Karpas-422 (cell line): ENCODE measurements around the gene SLC9B1. TPM values are rescaled to one million over a fixed set of nuclear protein-coding genes. Genes with fewer than 3 reads are reported as not detected.

Experiments used
- DNase-seq: peaks from one replicate; pipeline ENCODE4 v3.0.0-alpha.2; 2015
- H2AFZ ChIP-seq: fragments of 200-600 bp; sonication (generic); 2 replicates; pipeline ENCODE4 v1.6.1; 2014; ENCODE audit warnings: antibody characterized with exemption, low read length, mixed read lengths
- H3K27ac ChIP-seq: fragments of 200-600 bp; sonication (generic); 2 replicates; pipeline ENCODE4 v1.5.1; 2014; ENCODE audit warnings: mild to moderate bottlenecking, low read length, moderate library complexity
- H3K27me3 ChIP-seq: fragments of 200-600 bp; sonication (generic); 2 replicates; pipeline ENCODE4 v1.6.1; 2014; ENCODE audit warnings: low read length, mixed read lengths
- H3K36me3 ChIP-seq: fragments of 200-600 bp; sonication (generic); 2 replicates; pipeline ENCODE4 v1.6.1; 2014; ENCODE audit warnings: low read length, mixed read lengths; ENCODE audit not compliant: insufficient read depth
- H3K4me1 ChIP-seq: fragments of 200-600 bp; sonication (generic); 2 replicates; pipeline ENCODE4 v1.6.1; 2014; ENCODE audit warnings: mild to moderate bottlenecking, low read length, mixed read lengths
- H3K4me2 ChIP-seq: fragments of 200-600 bp; sonication (generic); 2 replicates; pipeline ENCODE4 v1.6.1; 2014; ENCODE audit warnings: low read length, low read depth, mild to moderate bottlenecking; ENCODE audit not compliant: poor library complexity, severe bottlenecking
- H3K4me3 ChIP-seq: fragments of 200-600 bp; sonication (generic); 2 replicates; pipeline ENCODE4 v1.5.1; 2014; ENCODE audit warnings: mild to moderate bottlenecking, antibody characterized with exemption, low read length, mixed read lengths
- H3K79me2 ChIP-seq: fragments of 200-600 bp; sonication (generic); 2 replicates; pipeline ENCODE4 v1.6.1; 2014; ENCODE audit warnings: mild to moderate bottlenecking, low read length, mixed read lengths
- H3K9ac ChIP-seq: fragments of 200-600 bp; sonication (generic); 2 replicates; pipeline ENCODE4 v1.6.0; 2014; ENCODE audit warnings: low read length
- H3K9me2 ChIP-seq: fragments of 200-600 bp; sonication (generic), shearing (Covaris generic); replicated peaks from 2 replicates; pipeline ENCODE4 v1.6.0; 2014; ENCODE audit warnings: mild to moderate bottlenecking, low read length, moderate library complexity; ENCODE audit not compliant: insufficient read depth
- H3K9me3 ChIP-seq: fragments of 300-700, 200-600 bp; sonication (generic); 2 replicates; pipeline ENCODE4 v1.6.1; 2014; ENCODE audit warnings: low read length, mixed read lengths
- H4K20me1 ChIP-seq: fragments of 200-600 bp; sonication (generic); 2 replicates; pipeline ENCODE4 v1.6.1; 2014; ENCODE audit warnings: mild to moderate bottlenecking, antibody characterized with exemption, low read length, low read depth; ENCODE audit not compliant: insufficient read depth
- total RNA-seq: library from RNA; depleted of rRNA; stranded (reverse); fragments of >200 nt; shearing (Covaris generic); gene quantifications from 2 replicates; pipeline ENCODE4 v1.2.3, GENCODE V29; 2014; ENCODE audit warnings: low replicate concordance; rRNA removed

SLC9B1 gene
- total RNA-seq: 0.97 and 1.4 TPM in 2 replicates

- Histone ChIP-seq H3K9me2 (no peaks in the 10 kb centered on the region), H3K4me1 (peaks cover 31% of the 10 kb centered on the region), H3K27me3 (no peaks in the 10 kb centered on the region)
These were observed at the start of gene SLC9B1 for GRCh38 chr4:103019308-103020124. TSS of gene SLC9B1 (minus strand) at chr4:103019705. CDS start at chr4:102991711, 27,994 bp downstream.

GRCh38 chr4:103067841-103068547 is 48.5 kb upstream of the SLC9B1 start:
- H3K79me2 ChIP-seq: peaks cover 96% of the 10 kb centered on the region
- no peaks in the 10 kb centered on the region for H4K20me1 ChIP-seq
- H3K4me3 ChIP-seq: no peak overlapping the region
- H3K27ac ChIP-seq: no peak overlapping the region
- H3K4me1 ChIP-seq: peaks cover 32% of the 10 kb centered on the region
- H3K9me2 ChIP-seq: no peaks in the 10 kb centered on the region
- no peak overlapping the region for H3K4me2 ChIP-seq
- H2AFZ ChIP-seq: no peak overlapping the region
- no peaks in the 10 kb centered on the region for H3K9me3 ChIP-seq
- no peak for DNase-seq
- no peak overlapping the region for H3K9ac ChIP-seq
- H3K27me3 ChIP-seq: no peaks in the 10 kb centered on the region
- H3K36me3 ChIP-seq: peaks cover 71% of the 10 kb centered on the region

More at GRCh38 chr4:103019308-103020124, at the start of gene SLC9B1:
- no peaks in the 10 kb centered on the region for H3K79me2 ChIP-seq
- H3K4me2 ChIP-seq: peak within 1 kb of the TSS; percentile 87
- peak; percentile 98 for DNase-seq
- peak within 1 kb of the TSS; percentile 19; the same call in 1 of the 2 replicates for H2AFZ ChIP-seq
- peak within 1 kb of the TSS; percentile 76 for H3K4me3 ChIP-seq
- no peaks in the 10 kb centered on the region for H3K36me3 ChIP-seq
- H3K9ac ChIP-seq: peak within 1 kb of the TSS; percentile 84
- H3K27ac ChIP-seq: peak within 1 kb of the TSS; percentile 64
- no peaks in the 10 kb centered on the region for H4K20me1 ChIP-seq
- no peaks in the 10 kb centered on the region for H3K9me3 ChIP-seq

- H3K4me1 ChIP-seq: no peaks in the 10 kb centered on the region
These were observed 41.1 kb upstream of the SLC9B1 start for GRCh38 chr4:103060453-103061148.

GRCh38 chr4:103054030-103054429 is 34.5 kb upstream of the SLC9B1 start:
- Histone ChIP-seq H4K20me1 (no peaks in the 10 kb centered on the region), H3K36me3 (peaks cover 18% of the 10 kb centered on the region), H3K9me2 (no peaks in the 10 kb centered on the region), H3K27me3 (no peaks in the 10 kb centered on the region), H3K9ac (no peak overlapping the region), H3K9me3 (no peaks in the 10 kb centered on the region), H3K4me1 (no peaks in the 10 kb centered on the region), H3K79me2 (peaks cover 7% of the 10 kb centered on the region), H3K4me3 (no peak overlapping the region), H3K4me2 (no peak overlapping the region), H3K27ac (no peak overlapping the region), H2AFZ (no peak overlapping the region)
- DNase-seq: no peak

More at GRCh38 chr4:103060453-103061148, 41.1 kb upstream of the SLC9B1 start:
- Histone ChIP-seq H3K79me2 (peaks cover 50% of the 10 kb centered on the region), H3K27ac (no peak overlapping the region), H4K20me1 (no peaks in the 10 kb centered on the region), H3K36me3 (peaks cover 59% of the 10 kb centered on the region), H2AFZ (no peak overlapping the region), H3K4me3 (no peak overlapping the region), H3K9me2 (no peaks in the 10 kb centered on the region), H3K27me3 (no peaks in the 10 kb centered on the region), H3K9me3 (no peaks in the 10 kb centered on the region), H3K4me2 (no peak overlapping the region), H3K9ac (no peak overlapping the region)
- DNase-seq: no peak

- no peak overlapping the region for H3K27ac ChIP-seq
- no peaks in the 10 kb centered on the region for H3K9me3 ChIP-seq
- peaks cover 24% of the 10 kb centered on the region for H3K36me3 ChIP-seq
- H3K9me2 ChIP-seq: no peaks in the 10 kb centered on the region
- no peak overlapping the region for H3K4me3 ChIP-seq
- peaks cover 5% of the 10 kb centered on the region; the same call in 1 of the 2 replicates for H3K79me2 ChIP-seq
- H3K9ac ChIP-seq: no peak overlapping the region
- no peak overlapping the region for H3K4me2 ChIP-seq
- H4K20me1 ChIP-seq: no peaks in the 10 kb centered on the region
- DNase-seq: no peak
- H3K27me3 ChIP-seq: no peaks in the 10 kb centered on the region
- no peak overlapping the region for H2AFZ ChIP-seq
- H3K4me1 ChIP-seq: no peaks in the 10 kb centered on the region
These were observed 33.3 kb upstream of the SLC9B1 start for GRCh38 chr4:103052779-103053178.

GRCh38 chr4:103052145-103052544 is 32.6 kb upstream of the SLC9B1 start:
- no peak for DNase-seq
- no peaks in the 10 kb centered on the region for H3K4me1 ChIP-seq
- H3K36me3 ChIP-seq: peaks cover 26% of the 10 kb centered on the region
- H3K9me2 ChIP-seq: no peaks in the 10 kb centered on the region
- no peak overlapping the region for H2AFZ ChIP-seq
- H3K9me3 ChIP-seq: no peaks in the 10 kb centered on the region
- H3K27me3 ChIP-seq: no peaks in the 10 kb centered on the region
- H3K27ac ChIP-seq: no peak overlapping the region
- peaks cover 5% of the 10 kb centered on the region; the same call in 1 of the 2 replicates for H3K79me2 ChIP-seq
- H3K4me3 ChIP-seq: no peak overlapping the region
- H4K20me1 ChIP-seq: no peaks in the 10 kb centered on the region
- H3K4me2 ChIP-seq: no peak overlapping the region
- H3K9ac ChIP-seq: no peak overlapping the region

GRCh38 chr4:103050736-103051436 is 31.4 kb upstream of the SLC9B1 start:
- Histone ChIP-seq H3K79me2 (no peaks in the 10 kb centered on the region), H3K9me2 (no peaks in the 10 kb centered on the region), H3K27me3 (no peaks in the 10 kb centered on the region), H3K4me2 (no peak overlapping the region), H2AFZ (no peak overlapping the region), H3K9me3 (no peaks in the 10 kb centered on the region), H4K20me1 (no peaks in the 10 kb centered on the region), H3K9ac (no peak overlapping the region), H3K4me1 (peaks cover 11% of the 10 kb centered on the region), H3K27ac (no peak overlapping the region), H3K36me3 (peaks cover 23% of the 10 kb centered on the region; the same call in 1 of the 2 replicates), H3K4me3 (no peak overlapping the region)
- DNase-seq: no peak
